ENCODE data around the gene C2CD5.

- TF ChIP-seq SIN3A (IDR thresholded peaks at IDR 0.05; ENCODE audit: borderline replicate concordance, insufficient read depth, low read depth, low read length) (no peak), POLR2AphosphoS5 (IDR thresholded peaks at IDR 0.05; ENCODE audit: low read depth, low read length) (no peak), CTCF (IDR thresholded peaks at IDR 0.05) (no peak)
Observed at GRCh38 chr12:22461786-22462185, 82.6 kb downstream of the C2CD5 start.
